Measurements from ENCODE around the gene TSPAN13.

TSPAN13 gene

GRCh38 chr7:16747102-16747501 is 6.5 kb upstream of the TSPAN13 start:
- H4K8ac ChIP-seq (ENCODE audit: low read depth, low read length): no peak overlapping the region
- H2AK5ac ChIP-seq (ENCODE audit: low read length): no peak overlapping the region
- H3K79me1 ChIP-seq (ENCODE audit: low read length): no peaks in the 10 kb centered on the region
- no peak overlapping the region for H3K4me3 ChIP-seq (ENCODE audit: low read depth, low read length)
- no peak overlapping the region for H3K4me2 ChIP-seq (ENCODE audit: low read length)
- H3K4ac ChIP-seq (ENCODE audit: low read depth, low read length): no peak overlapping the region
- H3K14ac ChIP-seq (ENCODE audit: low read length): no peak overlapping the region
- H2BK120ac ChIP-seq (ENCODE audit: insufficient read depth, low read length, poor library complexity): no peak overlapping the region
- peaks cover 0 to 4% of the 10 kb centered on the region in 2 experiments for H3K4me1 ChIP-seq (ENCODE audit: control insufficient read depth in 1 of 2, insufficient read depth in 2 of 2, low read length in 2 of 2)
- DNase-seq: no peak
- no peak overlapping the region for H2AFZ ChIP-seq (ENCODE audit: insufficient read depth, low read length, poor library complexity)
- H2BK5ac ChIP-seq (ENCODE audit: low read depth, low read length, poor library complexity): no peak overlapping the region
- H3K23ac ChIP-seq (ENCODE audit: low read length): no peak overlapping the region
- H2BK12ac ChIP-seq (ENCODE audit: low read length): no peak overlapping the region
- H3K9ac ChIP-seq (ENCODE audit: low read length): no peak overlapping the region
- WGBS (ENCODE audit: extremely low coverage, insufficient coverage, insufficient read length): no CpG with 5 or more reads among the region's 1 CpG
- H3K18ac ChIP-seq (ENCODE audit: low read length): no peak overlapping the region
- no peaks in the 10 kb centered on the region for H3K9me3 ChIP-seq (ENCODE audit: insufficient read depth, low read depth, low read length)
- no peaks in the 10 kb centered on the region for H3K79me2 ChIP-seq (ENCODE audit: control insufficient read depth, insufficient read depth, low read length, poor library complexity)
- no peak overlapping the region for H4K12ac ChIP-seq (ENCODE audit: low read depth, low read length)
- H3K27ac ChIP-seq (ENCODE audit: low read depth, low read length): no peak overlapping the region
- H3K36me3 ChIP-seq (ENCODE audit: control insufficient read depth in 1 of 2, insufficient read depth in 2 of 2, low read length in 2 of 2): no peaks in the 10 kb centered on the region
- H4K91ac ChIP-seq (ENCODE audit: low read depth, low read length): no peak overlapping the region
- no peaks in the 10 kb centered on the region for H3K27me3 ChIP-seq (ENCODE audit: insufficient read depth, low read length)

GRCh38 chr7:16753932-16754855 is 639 bp downstream of the TSPAN13 start:
- no peak overlapping the region for H2AK5ac ChIP-seq (ENCODE audit: low read length)
- no peak overlapping the region for H3K23ac ChIP-seq (ENCODE audit: low read length)
- H2BK12ac ChIP-seq (ENCODE audit: low read length): no peak overlapping the region
- peak overlapping the region; percentile 79 for H3K4me3 ChIP-seq (ENCODE audit: low read depth, low read length)
- peak overlapping the region; percentile 56 for H3K4me2 ChIP-seq (ENCODE audit: low read length)
- peak overlapping the region; percentile 39 for H4K8ac ChIP-seq (ENCODE audit: low read depth, low read length)
- H4K12ac ChIP-seq (ENCODE audit: low read depth, low read length): no peak overlapping the region
- no CpG with 5 or more reads among the region's 58 CpGs for WGBS (ENCODE audit: extremely low coverage, insufficient coverage, insufficient read length)
- peak overlapping the region; percentile 5 for H2AFZ ChIP-seq (ENCODE audit: insufficient read depth, low read length, poor library complexity)
- peak overlapping the region; percentile 9 for H3K27ac ChIP-seq (ENCODE audit: low read depth, low read length)
- no peak overlapping the region for H3K4ac ChIP-seq (ENCODE audit: low read depth, low read length)
- peaks cover 2% of the 10 kb centered on the region for H3K79me2 ChIP-seq (ENCODE audit: control insufficient read depth, insufficient read depth, low read length, poor library complexity)
- no peaks in the 10 kb centered on the region for H3K27me3 ChIP-seq (ENCODE audit: insufficient read depth, low read length)
- H3K36me3 ChIP-seq (ENCODE audit: control insufficient read depth in 1 of 2, insufficient read depth in 2 of 2, low read length in 2 of 2): no peaks in the 10 kb centered on the region
- peak overlapping the region; percentile 59 for H3K14ac ChIP-seq (ENCODE audit: low read length)
- no peak overlapping the region for H2BK5ac ChIP-seq (ENCODE audit: low read depth, low read length, poor library complexity)
- H3K9me3 ChIP-seq (ENCODE audit: insufficient read depth, low read depth, low read length): no peaks in the 10 kb centered on the region
- no peaks in the 10 kb centered on the region for H3K4me1 ChIP-seq (ENCODE audit: control insufficient read depth in 1 of 2, insufficient read depth in 2 of 2, low read length in 2 of 2)
- DNase-seq: peak; percentile 15 to 56
- H2BK120ac ChIP-seq (ENCODE audit: insufficient read depth, low read length, poor library complexity): no peak overlapping the region
- peaks cover 2% of the 10 kb centered on the region for H3K79me1 ChIP-seq (ENCODE audit: low read length)
- peak overlapping the region; percentile 20 for H4K91ac ChIP-seq (ENCODE audit: low read depth, low read length)
- peak overlapping the region; percentile 52 for H3K9ac ChIP-seq (ENCODE audit: low read length)
- H3K18ac ChIP-seq (ENCODE audit: low read length): peak overlapping the region; percentile 21

GRCh38 chr7:16754856-16755317 is 1.3 kb downstream of the TSPAN13 start:
- Histone ChIP-seq H3K79me1 (ENCODE audit: low read length) (peaks cover 2% of the 10 kb centered on the region), H4K91ac (ENCODE audit: low read depth, low read length) (no peak overlapping the region), H3K23ac (ENCODE audit: low read length) (no peak overlapping the region), H2AFZ (ENCODE audit: insufficient read depth, low read length, poor library complexity) (no peak overlapping the region), H4K8ac (ENCODE audit: low read depth, low read length) (no peak overlapping the region), H2BK120ac (ENCODE audit: insufficient read depth, low read length, poor library complexity) (peak overlapping the region; percentile 55), H2AK5ac (ENCODE audit: low read length) (no peak overlapping the region), H3K4ac (ENCODE audit: low read depth, low read length) (no peak overlapping the region), H3K9ac (ENCODE audit: low read length) (no peak overlapping the region), H2BK12ac (ENCODE audit: low read length) (peak overlapping the region; percentile 82), H3K79me2 (ENCODE audit: control insufficient read depth, insufficient read depth, low read length, poor library complexity) (peaks cover 2% of the 10 kb centered on the region), H4K12ac (ENCODE audit: low read depth, low read length) (no peak overlapping the region), H3K4me1 (ENCODE audit: control insufficient read depth in 1 of 2, insufficient read depth in 2 of 2, low read length in 2 of 2) (no peaks in the 10 kb centered on the region), H3K27ac (ENCODE audit: low read depth, low read length) (peak overlapping the region; percentile 36), H3K14ac (ENCODE audit: low read length) (no peak overlapping the region), H3K27me3 (ENCODE audit: insufficient read depth, low read length) (no peaks in the 10 kb centered on the region), H3K4me2 (ENCODE audit: low read length) (peak overlapping the region; percentile 56), H2BK5ac (ENCODE audit: low read depth, low read length, poor library complexity) (peak overlapping the region; percentile 75), H3K4me3 (ENCODE audit: low read depth, low read length) (no peak overlapping the region), H3K18ac (ENCODE audit: low read length) (no peak overlapping the region), H3K9me3 (ENCODE audit: insufficient read depth, low read depth, low read length) (no peaks in the 10 kb centered on the region), H3K36me3 (ENCODE audit: control insufficient read depth in 1 of 2, insufficient read depth in 2 of 2, low read length in 2 of 2) (no peaks in the 10 kb centered on the region)
- DNase-seq: peak in 1 of 2 donors; percentile 54
- no CpG with 5 or more reads among the region's 6 CpGs for WGBS (ENCODE audit: extremely low coverage, insufficient coverage, insufficient read length)

- H3K27ac ChIP-seq (ENCODE audit: low read depth, low read length): peak overlapping the region; percentile 36
- peaks cover 2% of the 10 kb centered on the region for H3K79me2 ChIP-seq (ENCODE audit: control insufficient read depth, insufficient read depth, low read length, poor library complexity)
- H3K14ac ChIP-seq (ENCODE audit: low read length): no peak overlapping the region
- no peak overlapping the region for H2AK5ac ChIP-seq (ENCODE audit: low read length)
- H4K8ac ChIP-seq (ENCODE audit: low read depth, low read length): no peak overlapping the region
- H3K9me3 ChIP-seq (ENCODE audit: insufficient read depth, low read depth, low read length): no peaks in the 10 kb centered on the region
- H3K27me3 ChIP-seq (ENCODE audit: insufficient read depth, low read length): no peaks in the 10 kb centered on the region
- no peak overlapping the region for H2BK120ac ChIP-seq (ENCODE audit: insufficient read depth, low read length, poor library complexity)
- H3K79me1 ChIP-seq (ENCODE audit: low read length): peaks cover 2% of the 10 kb centered on the region
- H3K18ac ChIP-seq (ENCODE audit: low read length): no peak overlapping the region
- H3K23ac ChIP-seq (ENCODE audit: low read length): no peak overlapping the region
- no peak overlapping the region for H3K4me3 ChIP-seq (ENCODE audit: low read depth, low read length)
- no peaks in the 10 kb centered on the region for H3K36me3 ChIP-seq (ENCODE audit: control insufficient read depth in 1 of 2, insufficient read depth in 2 of 2, low read length in 2 of 2)
- H4K91ac ChIP-seq (ENCODE audit: low read depth, low read length): no peak overlapping the region
- H3K4ac ChIP-seq (ENCODE audit: low read depth, low read length): no peak overlapping the region
- H3K4me1 ChIP-seq (ENCODE audit: control insufficient read depth in 1 of 2, insufficient read depth in 2 of 2, low read length in 2 of 2): no peaks in the 10 kb centered on the region
- no peak overlapping the region for H2AFZ ChIP-seq (ENCODE audit: insufficient read depth, low read length, poor library complexity)
- H3K4me2 ChIP-seq (ENCODE audit: low read length): peak overlapping the region; percentile 56
- H2BK5ac ChIP-seq (ENCODE audit: low read depth, low read length, poor library complexity): no peak overlapping the region
- H3K9ac ChIP-seq (ENCODE audit: low read length): no peak overlapping the region
- peak in 1 of 2 donors; percentile 13 for DNase-seq
- no peak overlapping the region for H2BK12ac ChIP-seq (ENCODE audit: low read length)
- H4K12ac ChIP-seq (ENCODE audit: low read depth, low read length): no peak overlapping the region
These were observed 1.8 kb downstream of the TSPAN13 start for GRCh38 chr7:16755397-16755796.

Measured in trophoblast cell (in vitro differentiated cells and primary cell).